ENCODE measurements around the gene ZMIZ1. TPM values are rescaled to one million over a fixed set of nuclear protein-coding genes. Genes with fewer than 3 reads are reported as not detected.

The ZMIZ1 gene
- polyA plus RNA-seq, 2 of the 4 experiments (the other 2 are of a cell fraction), result 8.1 to 30.3 TPM

GRCh38 chr10:79249186-79250121, 180.7 kb downstream of the ZMIZ1 start:
- ChIA-PET POLR2A (no interaction called here), CTCF (interaction anchor here (0.6 to 1.8 kb wide), 3 partner anchors 13 to 1097 kb away, joined by 3 to 4 read pairs (median 4); no protein-coding TSS in a partner anchor)
- H3K4me1 ChIP-seq, result 0 out of 3 replicates have a peak, but pooled peaks cover 2% of the 10 kb centered on the region
- no peak overlapping the region for H3K4me2 ChIP-seq
- H3K9me3 ChIP-seq, result no peaks in the 10 kb centered on the region
- WGBS (ENCODE audit: missing lambda C conversion rate), result 93% methylated on average over 18 of the region's 20 CpGs
- no peak overlapping the region for H3K4me3 ChIP-seq
- no peak for FAIRE-seq
- no peak overlapping the region for H3K27ac ChIP-seq
- no peak for DNase-seq (ENCODE audit: low read depth in 1 of 2, low spot score in 1 of 2)
- TF ChIP-seq RCOR1 (IDR thresholded peaks at IDR 0.05; ENCODE audit: low read depth, low read length) (no peak), HOXB13 (CRISPR knock-in tag; IDR thresholded peaks at IDR 0.05; ENCODE audit: low read depth) (no peak), REST (IDR thresholded peaks at IDR 0.05) (no peak), HOXA7 (CRISPR knock-in tag; IDR thresholded peaks at IDR 0.05) (no peak), TFCP2L1 (CRISPR knock-in tag; IDR thresholded peaks at IDR 0.05) (no peak), CBX2 (IDR thresholded peaks at IDR 0.05; ENCODE audit: borderline replicate concordance, low read depth) (no peak), HDAC2 (IDR thresholded peaks at IDR 0.05) (no peak), RARB (CRISPR knock-in tag; IDR thresholded peaks at IDR 0.05) (no peak), BCL3 (IDR thresholded peaks at IDR 0.05) (no peak), CTCF (IDR thresholded peaks at IDR 0.05) (no peak), RAD21 (conservative IDR thresholded peaks at IDR 0.05 in 1 of 2, IDR thresholded peaks at IDR 0.05 in 1 of 2) (no peak)
- ATAC-seq, result no peak

- Histone ChIP-seq H3K4me2 (no peak overlapping the region), H3K4me3 (no peak overlapping the region), H3K9me3 (no peaks in the 10 kb centered on the region), H3K4me1 (0 out of 3 replicates have a peak, but pooled peaks cover 2% of the 10 kb centered on the region), H3K27ac (no peak overlapping the region)
- DNase-seq (ENCODE audit: low read depth in 1 of 2, low spot score in 1 of 2) (no peak), FAIRE-seq (no peak), ATAC-seq (no peak)
- no peak for TF ChIP-seq CHD4 (IDR thresholded peaks at IDR 0.05; ENCODE audit: borderline replicate concordance)
- no peak for TF ChIP-seq NPAS2 (CRISPR knock-in tag; IDR thresholded peaks at IDR 0.05; ENCODE audit: borderline replicate concordance)
- TF ChIP-seq RFX5 (IDR thresholded peaks at IDR 0.05), result no peak
- no peak for TF ChIP-seq TP53 (CRISPR knock-in tag; IDR thresholded peaks at IDR 0.05)
- no peak for TF ChIP-seq BHLHE40 (IDR thresholded peaks at IDR 0.05; ENCODE audit: low read depth, low read length)
- TF ChIP-seq MYC (IDR thresholded peaks at IDR 0.05; ENCODE audit: borderline replicate concordance, low read length), result no peak
- no peak for TF ChIP-seq ELK1 (IDR thresholded peaks at IDR 0.05; ENCODE audit: low read depth, low read length)
- TF ChIP-seq EHF (CRISPR knock-in tag; IDR thresholded peaks at IDR 0.05), result no peak
- TF ChIP-seq MAX (IDR thresholded peaks at IDR 0.05), result no peak
- no peak for TF ChIP-seq TFCP2L1 (CRISPR knock-in tag; IDR thresholded peaks at IDR 0.05)
- no peak for TF ChIP-seq EHMT2 (IDR thresholded peaks at IDR 0.05; ENCODE audit: low read depth)
- TF ChIP-seq POLR2AphosphoS2 (conservative IDR thresholded peaks at IDR 0.05; ENCODE audit: low read length), result no peak
- 85% methylated on average over 4 of the region's 5 CpGs for WGBS (ENCODE audit: missing lambda C conversion rate)
- ChIA-PET POLR2A (no interaction called here), CTCF (interaction anchor here (0.6 to 1.8 kb wide), 2 partner anchors 54 to 1098 kb away, joined by 3 to 4 read pairs; no protein-coding TSS in a partner anchor)
These were observed 181.5 kb downstream of the ZMIZ1 start for GRCh38 chr10:79250259-79250658.
